ENCODE results near the gene RTP1.
"Not testable (repeated sequence)": the region's sequence is repeated elsewhere in the genome, so short reads cannot be mapped to it uniquely, and the experiment has no call there.

RTP1 gene, protein sequence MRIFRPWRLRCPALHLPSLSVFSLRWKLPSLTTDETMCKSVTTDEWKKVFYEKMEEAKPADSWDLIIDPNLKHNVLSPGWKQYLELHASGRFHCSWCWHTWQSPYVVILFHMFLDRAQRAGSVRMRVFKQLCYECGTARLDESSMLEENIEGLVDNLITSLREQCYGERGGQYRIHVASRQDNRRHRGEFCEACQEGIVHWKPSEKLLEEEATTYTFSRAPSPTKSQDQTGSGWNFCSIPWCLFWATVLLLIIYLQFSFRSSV

DNA sequence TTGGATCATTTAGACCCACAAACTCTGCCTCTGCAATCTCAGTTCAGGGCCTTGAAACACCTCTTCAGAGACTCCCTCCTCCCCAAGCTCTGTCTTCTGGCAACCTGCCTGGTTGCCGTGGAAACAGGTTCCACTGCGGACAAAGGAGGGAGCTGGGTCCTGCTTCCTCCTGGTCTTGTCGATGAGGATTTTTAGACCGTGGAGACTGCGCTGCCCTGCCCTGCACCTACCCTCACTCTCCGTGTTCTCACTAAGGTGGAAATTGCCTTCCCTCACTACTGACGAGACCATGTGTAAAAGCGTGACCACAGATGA lies at the start of gene RTP1:
Gene RTP1 (plus strand): TSS at position 152 of the 315 bp plus-strand sequence. CDS start 30 bp downstream, at position 182.
- DNase-seq: no peak

- no peak for DNase-seq
Measured at GRCh38 chr3:187150186-187150585, 47.1 kb upstream of the RTP1 start.

DNA sequence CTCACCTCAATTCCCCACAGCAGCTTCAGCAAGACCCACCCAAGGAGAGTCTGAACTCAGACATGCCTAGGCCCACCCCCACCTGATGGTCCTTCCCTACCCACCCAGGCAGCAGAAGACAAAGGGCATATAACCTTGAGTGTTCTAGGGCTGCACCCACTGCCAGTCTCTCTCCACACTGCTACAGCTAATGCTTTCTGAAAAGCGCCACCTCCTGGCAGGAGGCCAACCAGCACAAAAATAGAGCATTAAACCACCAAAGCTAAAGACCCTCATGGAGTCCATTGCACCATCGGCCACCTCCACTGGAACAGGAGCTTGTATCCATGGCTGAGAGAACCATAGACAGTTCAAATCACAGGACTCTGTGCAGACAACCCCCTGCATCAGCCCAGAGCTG lies 46.7 kb upstream of the RTP1 start:
- DNase-seq: no peak

DNA sequence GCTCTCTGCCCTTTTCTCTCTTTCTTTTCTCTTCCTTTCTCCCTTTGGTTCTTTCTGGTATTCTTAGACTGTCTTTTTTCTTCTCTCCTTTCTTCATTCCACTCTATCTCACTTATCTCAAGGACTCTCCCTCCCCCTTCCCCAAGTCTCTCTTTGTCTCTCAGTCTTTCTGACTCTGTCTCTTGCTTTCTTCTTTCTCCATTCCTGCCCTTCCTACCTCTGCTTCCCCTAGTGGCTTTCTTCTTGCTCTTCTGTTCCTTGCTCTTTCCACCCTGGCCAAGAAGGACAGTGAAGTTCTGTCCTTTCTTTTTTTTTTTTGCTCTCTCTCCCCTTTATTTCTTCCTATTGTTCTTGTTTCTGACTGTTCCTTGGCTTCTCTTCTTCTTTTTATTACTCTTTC lies 35.7 kb upstream of the RTP1 start:
- no peak for DNase-seq

- no peak for DNase-seq
Measured at GRCh38 chr3:187162265-187162953, 34.9 kb upstream of the RTP1 start.

DNA sequence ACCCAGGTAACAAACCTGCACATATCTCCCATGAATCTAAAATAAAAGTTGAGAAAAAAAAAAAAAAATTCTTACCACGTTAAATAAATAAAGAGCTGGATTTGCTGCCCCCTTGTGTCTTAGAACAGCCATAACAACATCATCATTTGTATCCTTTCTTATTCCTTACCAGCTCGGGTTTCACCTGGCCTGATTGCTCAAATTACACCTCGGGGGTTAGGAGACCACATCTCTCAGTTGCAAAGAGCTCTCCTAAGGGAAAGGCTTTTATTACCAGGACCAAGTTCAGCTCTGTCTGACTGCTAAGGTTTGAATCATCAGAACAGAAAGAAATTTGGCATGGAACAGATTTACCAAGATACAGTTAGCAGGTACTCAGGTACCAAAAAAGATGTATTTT lies 32.1 kb upstream of the RTP1 start:
- DNase-seq: no peak

DNA sequence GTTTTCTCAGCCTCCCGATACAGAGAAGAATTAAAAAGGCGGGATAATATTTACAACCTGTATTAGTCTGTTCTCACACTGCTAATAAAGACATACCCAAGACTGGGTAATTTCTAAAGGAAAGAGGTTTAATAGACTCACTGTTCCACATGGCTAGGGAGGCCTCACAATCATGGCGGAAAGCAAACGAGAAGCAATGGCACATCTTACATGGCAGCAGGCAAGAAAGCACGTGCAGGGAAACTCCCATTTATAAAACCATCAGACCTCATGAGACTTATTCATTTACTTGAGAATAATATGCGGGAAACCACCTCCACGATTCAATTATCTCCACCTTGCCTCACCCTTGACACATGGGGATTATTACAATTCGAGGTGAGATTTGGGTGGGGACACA lies 30.5 kb upstream of the RTP1 start:
- no peak for DNase-seq

- DNase-seq: no peak
Measured at GRCh38 chr3:187167777-187168176, 29.5 kb upstream of the RTP1 start.

DNA sequence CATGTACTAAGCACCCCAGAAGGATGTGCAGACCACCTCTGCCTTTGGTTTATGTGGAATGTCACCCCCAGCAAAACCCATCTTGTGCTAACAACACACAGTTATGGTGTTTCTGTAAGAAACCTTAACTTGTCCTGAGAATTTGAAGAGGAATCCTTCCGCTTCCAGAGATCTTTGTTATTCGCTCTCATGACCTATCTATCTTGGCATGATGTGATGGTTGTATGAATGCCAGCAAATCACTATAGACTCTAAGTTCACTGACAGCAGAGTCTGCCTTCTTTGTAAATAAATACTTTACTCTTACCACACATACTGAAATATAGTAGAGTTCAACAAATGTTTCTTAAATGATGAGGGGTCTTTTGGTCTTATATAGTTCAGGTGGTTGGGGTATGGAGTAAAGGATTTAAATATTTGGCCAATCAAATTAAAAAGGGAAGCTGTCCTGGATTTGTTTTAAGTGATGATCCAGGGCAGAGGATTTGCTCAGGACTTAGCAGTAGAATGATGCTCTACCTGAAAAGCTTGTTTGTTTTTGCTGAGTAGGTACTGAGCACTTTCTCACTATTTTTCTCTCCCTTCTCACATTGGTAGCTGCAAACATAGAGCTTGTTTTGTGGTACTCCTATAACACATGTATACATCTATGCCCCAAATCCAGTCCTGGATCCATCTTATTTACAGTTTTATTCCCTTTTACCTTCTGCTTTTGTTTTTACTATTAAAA lies 27.9 kb upstream of the RTP1 start:
- no peak for DNase-seq

DNA sequence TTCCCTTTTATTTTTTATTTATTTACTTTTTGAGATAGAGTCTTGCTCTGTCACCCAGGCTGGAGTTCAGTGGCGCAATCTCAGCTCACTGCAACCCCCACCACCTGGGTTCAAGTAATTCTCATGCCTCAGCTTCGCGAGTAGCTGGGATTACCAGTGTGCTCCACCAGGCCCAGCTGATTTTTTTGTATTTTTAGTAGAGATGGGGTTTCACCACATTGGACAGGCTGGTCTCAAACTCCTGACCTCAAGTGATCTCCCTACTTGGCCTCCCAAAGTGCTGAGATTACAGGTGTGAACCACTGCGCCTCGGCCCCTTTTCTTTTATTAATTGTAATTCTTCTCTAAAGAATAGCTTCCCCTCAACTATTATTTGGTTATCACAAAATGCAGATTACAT lies 26.4 kb upstream of the RTP1 start:
- not testable (repeated sequence) for DNase-seq

DNA sequence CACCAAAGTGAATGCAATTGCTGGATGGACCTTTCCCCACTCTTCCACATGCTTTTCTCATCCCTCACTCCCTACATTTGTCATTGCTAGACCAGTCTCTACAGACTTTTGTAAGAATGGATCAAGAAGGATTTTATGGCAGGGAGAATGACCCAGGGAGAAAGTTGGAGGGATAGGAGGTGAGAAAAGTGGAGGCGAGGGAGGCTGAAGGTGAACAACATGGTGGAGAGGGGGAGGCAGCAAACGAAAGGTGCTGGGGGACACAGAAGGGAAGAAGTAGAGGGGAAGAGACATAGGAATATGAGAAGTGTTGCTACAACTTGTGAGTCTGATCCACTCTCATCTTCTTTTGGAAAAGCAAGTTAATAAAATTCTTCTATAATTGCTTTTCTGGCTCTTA lies 24.4 kb upstream of the RTP1 start:
- no peak for DNase-seq

DNA sequence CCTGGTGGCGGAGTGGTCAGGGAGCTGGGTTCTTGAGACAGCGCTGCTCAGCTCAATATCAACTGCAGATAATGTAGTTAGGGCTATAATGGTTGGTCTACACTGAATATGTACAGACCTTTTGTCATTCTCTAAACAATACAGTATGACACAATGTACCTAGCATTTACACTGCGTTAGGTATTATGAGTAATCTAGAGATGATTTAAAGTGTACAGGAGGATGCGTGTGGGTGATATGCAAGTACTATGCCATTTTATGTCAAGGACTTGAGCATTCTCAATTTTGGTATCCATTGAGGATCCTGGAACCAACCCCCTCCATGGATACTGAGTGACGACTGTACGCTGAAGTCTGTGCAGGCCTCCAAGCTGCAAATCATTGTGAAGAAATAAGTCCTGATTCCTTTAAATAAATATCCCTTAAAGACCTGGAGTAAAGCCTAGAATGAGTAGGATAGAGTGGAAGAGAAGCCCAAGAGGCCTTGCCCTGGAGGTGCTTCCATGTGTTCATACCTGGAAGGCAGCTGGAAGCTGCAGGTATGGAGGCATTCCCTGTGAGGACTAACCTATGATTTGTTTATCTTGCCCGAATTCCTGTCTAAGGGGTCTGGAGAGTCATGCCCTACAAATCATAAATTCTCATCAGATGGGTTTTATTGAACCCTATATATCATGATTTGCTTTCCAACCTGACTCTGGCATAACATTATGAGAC lies 15.7 kb upstream of the RTP1 start:
- DNase-seq: no peak

DNA sequence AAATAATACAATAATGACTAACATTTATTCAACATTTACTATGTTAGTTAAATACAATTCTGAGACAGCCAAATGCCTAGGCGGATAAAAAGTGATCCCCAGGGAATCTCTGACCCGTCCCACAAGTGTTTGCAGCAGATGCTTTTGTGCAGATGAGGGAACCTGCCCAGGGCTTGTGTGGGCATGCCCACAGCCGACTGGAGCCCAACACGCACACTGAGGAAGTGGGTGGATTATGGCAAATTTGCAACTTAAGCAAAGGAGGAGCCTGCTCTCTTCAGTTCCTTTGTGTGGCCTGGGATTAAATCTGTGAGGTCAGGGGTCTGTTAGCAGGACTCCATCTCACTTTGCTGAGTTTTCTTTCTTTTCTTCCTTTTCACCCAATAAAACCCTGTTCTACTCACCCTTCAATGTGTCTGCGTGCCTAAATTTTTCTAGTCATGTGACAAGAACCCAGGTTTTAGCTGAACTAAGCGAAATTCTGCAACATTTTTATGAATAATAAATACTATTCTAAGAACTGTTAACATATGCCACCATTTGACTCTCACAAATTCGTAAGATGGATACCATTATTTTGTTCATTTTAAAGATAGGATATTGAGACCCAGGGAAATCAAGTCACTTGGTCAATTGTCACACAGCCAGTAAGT lies 13.9 kb upstream of the RTP1 start:
- no peak for DNase-seq

GRCh38 chr3:187183903-187184302 lies 13.4 kb upstream of the RTP1 start:
- no peak for DNase-seq

- no peak for DNase-seq
Measured at GRCh38 chr3:187185759-187186158, 11.5 kb upstream of the RTP1 start.

- DNase-seq: no peak
Measured at GRCh38 chr3:187186375-187186774, 10.9 kb upstream of the RTP1 start.

GRCh38 chr3:187186801-187187421 lies 10.4 kb upstream of the RTP1 start:
- no peak for DNase-seq

GRCh38 chr3:187188931-187189330 lies 8.4 kb upstream of the RTP1 start:
- no peak for DNase-seq

GRCh38 chr3:187191271-187191670 lies 6.0 kb upstream of the RTP1 start:
- no peak for DNase-seq

DNA sequence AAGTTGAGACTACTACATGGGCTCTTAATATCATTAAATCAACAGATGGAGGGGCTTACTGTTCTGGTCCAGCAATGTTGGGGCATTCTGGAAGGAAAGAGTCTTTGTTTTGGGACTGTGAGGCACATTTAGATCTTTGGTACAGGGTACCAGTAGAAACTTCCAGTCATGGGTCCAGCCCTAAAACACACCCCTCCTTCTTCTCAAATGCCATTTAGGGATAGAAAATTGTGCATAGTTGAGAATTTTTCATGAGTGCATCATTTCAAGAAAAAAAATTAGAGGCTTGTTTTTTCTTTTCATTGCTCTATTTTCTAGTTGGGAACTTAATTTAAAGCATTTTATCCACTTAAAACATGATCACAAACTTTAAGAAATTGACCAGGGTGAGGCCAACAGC lies 4.1 kb upstream of the RTP1 start:
- DNase-seq: no peak

DNA sequence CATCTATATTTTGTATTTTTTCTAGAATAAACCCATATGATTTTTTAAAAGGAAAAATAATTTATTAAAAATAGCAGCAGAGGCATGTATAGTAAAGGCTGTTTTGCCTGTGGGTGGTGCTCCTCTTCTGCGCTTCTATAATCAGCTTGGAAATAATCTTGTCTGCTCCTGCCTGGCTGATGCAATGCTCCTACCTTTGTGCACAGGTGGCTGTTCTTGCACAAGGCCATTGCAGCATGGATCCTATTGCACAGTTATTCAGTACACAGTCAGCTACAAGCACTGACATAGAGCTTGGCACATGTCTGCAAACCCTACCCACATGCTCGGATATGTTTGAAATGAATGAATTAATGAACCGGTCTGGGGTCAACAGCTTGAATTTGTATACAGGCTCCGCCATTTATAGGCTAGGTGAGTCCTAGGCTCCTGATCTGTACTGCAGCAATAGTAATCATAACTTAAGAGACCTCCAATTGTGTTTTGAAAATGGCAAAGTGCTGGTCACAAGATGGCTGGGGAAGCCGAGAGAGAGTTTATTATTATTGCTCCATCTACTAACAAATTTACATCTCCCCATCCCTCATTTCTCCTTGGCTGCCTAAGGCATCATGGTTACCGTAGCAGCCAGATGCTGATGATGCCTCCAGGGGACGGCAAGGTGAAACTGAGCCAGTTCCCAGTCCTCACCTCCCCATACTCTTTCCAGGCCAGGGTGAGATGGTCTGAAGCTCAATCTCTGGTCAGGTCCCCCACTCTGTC lies 532 bp upstream of the RTP1 start:
- no peak for DNase-seq

- no peak for DNase-seq
Measured at GRCh38 chr3:187198490-187198889, 1.2 kb downstream of the RTP1 start.
